Muscle of leg (tissue), 11 donors: ENCODE results near the gene APBA1. TPM values are rescaled to one million over a fixed set of nuclear protein-coding genes. Genes with fewer than 3 reads are reported as not detected.

ENCODE experiments used
- DNase-seq: peaks from one replicate; pipeline ENCODE4 v3.0.0; 2013
- H3K27ac ChIP-seq: one replicate; pipeline ENCODE4 v1.5.1; 2013; ENCODE audit warnings: mild to moderate bottlenecking, low read length, control low read depth
- H3K27me3 ChIP-seq: one replicate; pipeline ENCODE4 v1.6.1; 2013; ENCODE audit warnings: low read length; ENCODE audit not compliant: control insufficient read depth, insufficient read depth
- H3K36me3 ChIP-seq: one replicate; pipeline ENCODE4 v1.6.1; 2013; ENCODE audit warnings: low read length; ENCODE audit not compliant: control insufficient read depth, insufficient read depth
- H3K4me1 ChIP-seq: one replicate; pipeline ENCODE4 v1.6.1; 2013; ENCODE audit warnings: low read length; ENCODE audit not compliant: control insufficient read depth, insufficient read depth
- H3K4me3 ChIP-seq: one replicate; pipeline ENCODE4 v1.5.1; 2013; ENCODE audit warnings: low read length, control low read depth
- H3K9me3 ChIP-seq: replicated peaks from 2 replicates; pipeline ENCODE4 v1.6.1; 2013; ENCODE audit warnings: low read depth, low read length; ENCODE audit not compliant: control insufficient read depth
- WGBS: methylation state at CpG from one replicate; pipeline ENCODE4 v1.1.5; 2013; ENCODE audit warnings: missing lambda C conversion rate; ENCODE audit not compliant: insufficient coverage; 5-methylcytosine and 5-hydroxymethylcytosine counted together
- polyA plus RNA-seq, 8 donors: library from polyadenylated mRNA; unstranded; fragments of 120-200 nt; gene quantifications; one replicate each; pipeline versions ENCODE4 v1.2.1 to v1.2.3, GENCODE V29; 2013; ENCODE audit warnings: inconsistent platforms in 1 of 8, low replicate concordance in 1 of 8; ENCODE audit not compliant: insufficient read length in 8 of 8, insufficient read depth in 1 of 8
- total RNA-seq: library from RNA; stranded (reverse); fragments of 120-200 nt; gene quantifications from one replicate; pipeline ENCODE4 v1.2.4, GENCODE V29; 2013

Gene APBA1
- total and polyA plus RNA-seq, 9 donors: 5.3 to 13.3 (median 7.8) TPM

DNA sequence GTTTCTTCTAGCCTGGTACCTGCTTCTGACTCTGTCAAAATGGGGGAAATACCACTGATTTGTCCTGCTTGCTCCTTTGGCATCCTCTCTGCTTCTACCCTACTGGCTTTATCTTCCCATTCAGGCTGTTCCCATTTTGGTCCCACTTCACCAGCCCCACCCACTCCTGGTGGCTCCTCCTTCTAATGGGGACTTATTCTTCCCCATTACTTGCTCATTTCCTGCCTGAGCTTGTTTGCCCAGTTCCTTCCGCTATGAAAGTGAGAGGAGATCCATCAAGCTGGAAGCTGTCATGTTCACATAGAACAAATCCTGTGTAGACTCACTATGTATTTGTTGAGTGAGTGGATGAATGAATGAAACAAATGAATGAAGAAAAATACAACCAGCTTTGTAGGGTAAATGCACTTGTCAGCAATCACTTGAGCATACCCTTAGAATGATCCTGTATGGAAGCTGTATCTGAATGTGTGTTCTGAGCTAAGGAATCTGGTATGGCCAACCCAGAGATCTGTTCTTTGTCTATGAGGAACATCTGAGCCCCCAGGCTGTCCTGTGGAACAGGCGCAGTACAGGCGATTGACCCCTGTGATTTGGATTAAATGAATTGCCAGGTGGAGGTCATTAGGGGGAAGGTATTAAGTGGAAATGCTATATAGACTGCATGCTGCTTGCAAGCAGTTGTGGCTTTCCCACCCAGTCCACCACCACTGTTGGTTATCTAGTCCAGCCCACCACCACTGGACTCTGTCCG, 89.5 kb downstream of the APBA1 start:
- WGBS: 96% methylated on average over 3 of the region's 4 CpGs
- Histone ChIP-seq H3K4me3 (no peak overlapping the region), H3K9me3 (no peaks in the 10 kb centered on the region), H3K27ac (no peak overlapping the region), H3K27me3 (no peaks in the 10 kb centered on the region), H3K4me1 (peaks cover 8% of the 10 kb centered on the region), H3K36me3 (no peaks in the 10 kb centered on the region)
- peak; percentile 38 for DNase-seq

DNA sequence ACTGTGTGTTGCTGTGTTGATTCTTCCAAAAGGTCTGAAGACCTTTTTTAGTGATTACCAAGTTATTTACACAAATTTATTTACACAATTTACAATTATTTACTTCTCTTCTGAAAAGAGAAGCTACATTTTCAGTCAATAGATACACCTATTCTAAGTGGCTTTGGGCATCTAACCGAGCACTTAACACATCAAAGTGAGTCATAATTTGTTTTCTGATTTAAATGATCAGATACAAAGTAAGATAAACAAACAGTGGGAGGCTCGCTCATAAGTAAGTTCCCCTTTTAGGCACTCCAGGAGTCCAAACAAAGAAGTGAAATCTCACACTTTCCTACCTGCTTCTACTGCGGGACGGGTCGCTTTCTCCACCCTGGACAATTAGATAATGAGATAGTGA, 90.2 kb downstream of the APBA1 start:
- WGBS: no CpG with 5 or more reads among the region's 5 CpGs
- no peak overlapping the region for H3K27ac ChIP-seq
- no peaks in the 10 kb centered on the region for H3K27me3 ChIP-seq
- H3K36me3 ChIP-seq: no peaks in the 10 kb centered on the region
- no peaks in the 10 kb centered on the region for H3K9me3 ChIP-seq
- no peak for DNase-seq
- H3K4me3 ChIP-seq: no peak overlapping the region
- peaks cover 8% of the 10 kb centered on the region for H3K4me1 ChIP-seq

DNA sequence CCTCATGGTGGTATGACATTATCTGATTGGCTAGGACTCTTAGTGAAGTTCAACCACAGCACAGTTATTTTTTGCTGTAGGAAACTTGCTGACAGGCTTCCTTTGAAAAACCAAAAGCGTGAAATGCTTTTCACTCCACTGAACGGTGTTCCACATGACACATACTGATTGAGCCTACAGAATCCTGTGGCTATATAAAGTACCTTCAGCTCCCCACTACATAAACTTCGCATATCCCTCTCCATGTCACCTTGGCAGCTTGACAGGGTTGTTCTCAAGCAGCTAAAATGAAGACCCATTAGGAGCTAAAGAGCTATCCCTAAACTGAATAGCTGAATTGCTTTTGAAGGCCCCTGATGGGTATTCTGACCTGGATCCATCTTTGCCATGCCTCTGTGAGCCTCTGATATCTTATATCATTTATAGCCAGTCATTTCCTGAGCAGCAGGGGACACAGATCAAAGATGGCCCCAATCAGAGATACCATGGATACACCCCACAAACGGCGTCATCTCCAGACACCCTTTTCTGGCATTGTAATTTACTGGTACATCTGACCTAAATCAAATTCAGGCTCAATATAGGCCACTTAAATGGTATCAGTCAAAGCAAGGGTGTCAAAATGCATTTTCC, 91.5 kb downstream of the APBA1 start:
- Histone ChIP-seq H3K27ac (no peak overlapping the region), H3K4me3 (no peak overlapping the region), H3K4me1 (peaks cover 8% of the 10 kb centered on the region), H3K36me3 (no peaks in the 10 kb centered on the region), H3K9me3 (no peaks in the 10 kb centered on the region), H3K27me3 (no peaks in the 10 kb centered on the region)
- peak; percentile 30 for DNase-seq
- 44% methylated on average over 5 of the region's 5 CpGs for WGBS

- Histone ChIP-seq H3K4me3 (no peak overlapping the region), H3K27ac (no peak overlapping the region), H3K4me1 (peaks cover 8% of the 10 kb centered on the region), H3K27me3 (no peaks in the 10 kb centered on the region), H3K36me3 (no peaks in the 10 kb centered on the region), H3K9me3 (no peaks in the 10 kb centered on the region)
- DNase-seq: peak; percentile 73
- WGBS: 20% methylated on average over 1 of the region's 5 CpGs
Measured at GRCh38 chr9:69579760-69580581, 92.2 kb downstream of the APBA1 start.

DNA sequence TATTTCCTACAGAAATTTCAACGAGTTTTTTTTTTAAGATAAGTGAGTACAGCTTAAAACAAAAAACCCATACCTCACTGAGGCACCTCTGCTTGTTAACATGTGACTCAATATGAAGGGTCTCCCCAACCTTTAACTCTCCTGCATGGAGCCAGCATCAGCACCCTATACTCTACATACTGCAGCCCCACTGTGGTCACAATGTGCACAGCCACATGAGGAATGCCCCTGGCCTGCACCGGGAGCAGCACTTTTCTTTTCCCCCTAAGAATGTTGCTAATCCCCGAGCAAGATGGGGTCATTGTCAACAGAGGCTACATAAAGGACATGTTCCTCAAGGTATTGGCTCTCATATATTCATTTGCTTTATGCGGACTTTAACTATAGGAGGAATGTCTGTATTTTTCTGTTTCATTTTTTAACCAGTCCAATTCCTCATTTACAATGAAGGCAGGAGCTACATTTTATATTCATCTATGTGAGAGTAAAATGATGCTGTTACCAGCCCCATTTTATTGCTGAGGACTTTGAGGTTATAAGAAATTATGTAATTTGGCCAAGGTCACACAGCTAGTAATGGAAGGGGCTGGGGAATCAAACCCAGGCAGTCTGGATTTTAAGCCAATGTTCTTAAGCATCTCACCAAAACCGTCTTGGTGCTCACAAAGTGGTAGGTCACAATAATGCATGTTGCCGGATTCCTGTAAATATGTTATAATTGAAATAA, 93.0 kb downstream of the APBA1 start:
- Histone ChIP-seq H3K4me3 (no peak overlapping the region), H3K36me3 (no peaks in the 10 kb centered on the region), H3K4me1 (peaks cover 8% of the 10 kb centered on the region), H3K27me3 (no peaks in the 10 kb centered on the region), H3K27ac (no peak overlapping the region), H3K9me3 (no peaks in the 10 kb centered on the region)
- no peak for DNase-seq
- 49% methylated on average over 3 of the region's 6 CpGs for WGBS

GRCh38 chr9:69578026-69578425, 94.1 kb downstream of the APBA1 start:
- peak; percentile 89 for DNase-seq
- Histone ChIP-seq H3K9me3 (no peaks in the 10 kb centered on the region), H3K4me1 (peaks cover 10% of the 10 kb centered on the region), H3K27ac (no peak overlapping the region), H3K27me3 (no peaks in the 10 kb centered on the region), H3K36me3 (no peaks in the 10 kb centered on the region), H3K4me3 (no peak overlapping the region)
- no CpG with 5 or more reads among the region's 3 CpGs for WGBS

GRCh38 chr9:69577123-69577522, 95.0 kb downstream of the APBA1 start:
- H3K36me3 ChIP-seq: no peaks in the 10 kb centered on the region
- H3K4me1 ChIP-seq: peaks cover 10% of the 10 kb centered on the region
- DNase-seq: no peak
- H3K9me3 ChIP-seq: no peaks in the 10 kb centered on the region
- H3K4me3 ChIP-seq: no peak overlapping the region
- no peaks in the 10 kb centered on the region for H3K27me3 ChIP-seq
- WGBS: no CpG with 5 or more reads among the region's 1 CpG
- H3K27ac ChIP-seq: no peak overlapping the region

- H3K4me1 ChIP-seq: peaks cover 8% of the 10 kb centered on the region
- WGBS: 53% methylated on average over 3 of the region's 4 CpGs
- no peaks in the 10 kb centered on the region for H3K36me3 ChIP-seq
- H3K27me3 ChIP-seq: no peaks in the 10 kb centered on the region
- no peak overlapping the region for H3K27ac ChIP-seq
- H3K9me3 ChIP-seq: no peaks in the 10 kb centered on the region
- no peak overlapping the region for H3K4me3 ChIP-seq
- peak; percentile 14 for DNase-seq
Measured at GRCh38 chr9:69574057-69574456, 98.1 kb downstream of the APBA1 start.

DNA sequence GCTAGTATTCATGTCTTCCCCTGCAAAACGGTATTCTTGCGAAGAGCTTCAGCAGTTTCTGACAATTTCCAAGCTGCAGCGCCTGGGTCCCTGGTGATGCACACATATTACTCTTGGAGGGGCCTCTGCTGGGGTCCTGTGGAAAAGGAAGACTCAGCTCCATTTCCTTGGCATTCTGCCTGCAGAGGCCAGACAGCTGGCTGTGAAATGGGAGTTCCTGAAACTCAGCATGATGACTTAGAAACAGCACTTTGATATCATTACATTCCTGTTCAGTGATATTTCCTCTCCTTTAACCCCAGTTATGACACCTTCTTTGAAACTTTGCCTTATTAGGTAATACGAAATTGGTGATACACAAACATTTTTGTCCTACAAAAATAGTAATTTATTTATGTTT, 98.5 kb downstream of the APBA1 start:
- Histone ChIP-seq H3K4me1 (peaks cover 6% of the 10 kb centered on the region), H3K27ac (peak overlapping the region; percentile 14), H3K36me3 (no peaks in the 10 kb centered on the region), H3K27me3 (no peaks in the 10 kb centered on the region), H3K4me3 (no peak overlapping the region), H3K9me3 (no peaks in the 10 kb centered on the region)
- DNase-seq: peak; percentile 83
- 10% methylated on average over 2 of the region's 4 CpGs for WGBS

- Histone ChIP-seq H3K4me1 (peaks cover 2% of the 10 kb centered on the region), H3K36me3 (no peaks in the 10 kb centered on the region), H3K4me3 (no peak overlapping the region), H3K9me3 (no peaks in the 10 kb centered on the region), H3K27me3 (no peaks in the 10 kb centered on the region), H3K27ac (no peak overlapping the region)
- DNase-seq: no peak
Measured at GRCh38 chr9:69572611-69573010, 99.6 kb downstream of the APBA1 start.
